H54 (cell line): ENCODE results near the gene DNAAF3.
A peak's percentile ranks its signal among the peaks of the same experiment; 100 is the strongest.
"Not testable (repeated sequence)": the region's sequence is repeated elsewhere in the genome, so short reads cannot be mapped to it uniquely, and the experiment has no call there.

Experiments used
- DNase-seq: peaks from one replicate; pipeline ENCODE4 v3.0.0; 2011; ENCODE audit warnings: low spot score, mixed read lengths; ENCODE audit not compliant: insufficient read length
- FAIRE-seq: peaks from 3 replicates; lab custom pipeline; 2011; peaks lifted over from hg19 to GRCh38; lab: Jason Lieb, UNC
- POLR2A ChIP-seq: IDR thresholded peaks from 2 replicates; pipeline ENCODE4 v1.6.1; 2011; ENCODE audit warnings: low read depth, mild to moderate bottlenecking, low read length

DNAAF3 gene

DNA sequence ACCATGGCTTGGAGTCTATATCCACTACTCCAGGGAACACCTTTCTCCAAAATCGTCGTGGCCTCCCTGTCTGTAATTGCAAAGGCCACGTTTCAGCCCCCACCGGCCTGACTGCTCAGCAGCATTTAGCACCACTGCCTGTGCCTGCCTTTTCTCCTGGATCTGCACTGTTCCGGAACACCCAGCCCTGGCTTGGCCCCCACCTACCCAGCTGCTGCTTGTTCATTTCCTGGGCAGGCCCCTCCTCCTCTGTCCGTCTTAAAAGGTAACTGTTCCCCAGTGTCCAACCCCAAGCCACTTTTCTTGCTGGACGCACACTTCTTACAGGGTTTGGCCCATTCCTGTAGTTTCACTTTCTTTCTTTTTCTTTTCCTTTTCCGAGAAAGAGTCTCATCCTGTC, 22.2 kb upstream of the DNAAF3 start:
- no peak for FAIRE-seq
- peak; percentile 42 for DNase-seq
- TF ChIP-seq POLR2A = no peak

DNA sequence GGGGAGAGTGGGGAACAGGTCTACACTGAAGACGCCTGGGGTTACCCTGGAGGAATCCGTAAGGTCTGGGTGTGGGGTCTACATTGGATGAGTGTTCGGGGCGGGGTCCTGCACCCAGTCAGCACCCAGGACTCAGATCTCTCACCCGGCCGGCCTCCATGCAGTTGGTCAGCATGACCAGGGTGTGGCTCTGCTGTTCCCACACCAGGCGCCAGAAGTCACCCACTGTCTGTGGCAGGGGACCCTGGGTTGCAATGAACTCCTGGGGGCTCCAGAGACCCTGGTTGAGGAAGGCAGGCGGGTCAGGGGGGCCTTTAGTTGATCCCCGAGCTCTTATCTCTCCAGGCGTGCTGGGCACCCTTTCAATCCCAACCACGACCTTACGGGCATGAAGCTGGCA, 19.7 kb upstream of the DNAAF3 start:
- DNase-seq = no peak
- no peak for TF ChIP-seq POLR2A
- no peak for FAIRE-seq

DNA sequence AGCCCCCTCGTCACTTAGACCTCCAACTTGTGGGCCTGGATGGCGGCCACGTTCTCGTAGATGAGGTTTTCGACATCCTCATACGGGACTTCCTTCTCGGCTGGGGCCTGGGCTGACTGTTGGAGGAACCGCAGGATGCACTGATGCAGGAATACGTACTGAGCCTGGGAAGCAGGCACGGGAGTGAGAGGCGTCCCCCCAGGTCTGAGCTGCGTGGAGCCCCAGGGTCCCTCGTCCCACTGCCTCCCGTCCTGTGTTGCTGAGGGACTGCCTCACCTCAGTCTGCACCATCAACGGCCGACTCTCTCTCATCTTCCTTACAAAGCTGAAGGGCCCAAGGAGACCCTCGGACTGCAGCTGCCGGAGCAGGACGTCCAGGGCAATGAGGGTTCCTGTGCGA, 15.3 kb upstream of the DNAAF3 start:
- DNase-seq (no peak), FAIRE-seq (no peak)
- no peak for TF ChIP-seq POLR2A

DNA sequence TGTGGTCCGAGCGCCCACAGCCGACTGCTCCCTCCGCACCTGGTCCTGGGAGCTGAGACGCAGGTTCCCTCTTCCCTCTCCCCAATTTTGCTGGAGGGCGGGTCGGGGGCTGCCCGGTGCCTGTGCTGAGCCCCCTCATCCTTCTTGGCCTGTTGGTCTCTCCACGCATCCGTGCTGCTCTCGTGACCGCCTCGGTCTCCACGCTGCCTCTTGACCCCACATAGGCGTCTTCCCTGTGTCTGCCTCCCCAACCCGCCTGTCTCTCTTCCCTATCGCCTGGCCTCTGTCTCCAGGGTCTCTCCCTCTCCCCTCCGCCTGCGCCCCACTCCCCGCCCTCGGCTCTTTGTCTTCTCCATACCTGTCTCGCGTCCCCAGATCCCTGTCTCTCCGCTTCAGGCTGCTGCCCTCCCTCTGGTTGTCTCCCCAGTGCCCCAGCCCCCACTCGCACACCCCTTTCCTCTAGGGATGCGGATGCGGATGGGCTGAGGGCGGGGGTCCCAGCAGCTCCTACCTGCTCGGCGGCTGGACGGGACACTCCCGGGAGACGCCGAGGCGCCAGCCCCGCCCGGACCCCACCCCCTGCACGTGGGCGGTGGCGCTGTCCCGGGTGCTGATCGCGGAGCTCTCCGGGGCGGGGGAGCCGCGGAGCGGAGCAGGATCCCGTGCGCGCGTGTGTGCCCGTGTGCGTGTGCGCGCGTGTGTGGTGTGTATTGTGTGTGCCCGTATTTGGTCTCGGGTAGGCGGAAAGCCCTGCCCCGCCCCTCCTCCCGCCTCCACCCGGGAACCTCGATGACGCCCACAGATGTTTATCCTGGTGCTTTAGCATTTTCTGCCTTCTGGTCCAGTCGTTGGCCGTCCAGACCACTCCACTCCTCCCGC, 13.4 kb upstream of the DNAAF3 start, which contains the start of gene SYT5:
Gene SYT5, minus strand, starts transcription at position 684 of the 879 bp plus-strand sequence. CDS start 1,248 bp downstream, outside the sequence.
- no peak for TF ChIP-seq POLR2A
- FAIRE-seq = no peak

DNA sequence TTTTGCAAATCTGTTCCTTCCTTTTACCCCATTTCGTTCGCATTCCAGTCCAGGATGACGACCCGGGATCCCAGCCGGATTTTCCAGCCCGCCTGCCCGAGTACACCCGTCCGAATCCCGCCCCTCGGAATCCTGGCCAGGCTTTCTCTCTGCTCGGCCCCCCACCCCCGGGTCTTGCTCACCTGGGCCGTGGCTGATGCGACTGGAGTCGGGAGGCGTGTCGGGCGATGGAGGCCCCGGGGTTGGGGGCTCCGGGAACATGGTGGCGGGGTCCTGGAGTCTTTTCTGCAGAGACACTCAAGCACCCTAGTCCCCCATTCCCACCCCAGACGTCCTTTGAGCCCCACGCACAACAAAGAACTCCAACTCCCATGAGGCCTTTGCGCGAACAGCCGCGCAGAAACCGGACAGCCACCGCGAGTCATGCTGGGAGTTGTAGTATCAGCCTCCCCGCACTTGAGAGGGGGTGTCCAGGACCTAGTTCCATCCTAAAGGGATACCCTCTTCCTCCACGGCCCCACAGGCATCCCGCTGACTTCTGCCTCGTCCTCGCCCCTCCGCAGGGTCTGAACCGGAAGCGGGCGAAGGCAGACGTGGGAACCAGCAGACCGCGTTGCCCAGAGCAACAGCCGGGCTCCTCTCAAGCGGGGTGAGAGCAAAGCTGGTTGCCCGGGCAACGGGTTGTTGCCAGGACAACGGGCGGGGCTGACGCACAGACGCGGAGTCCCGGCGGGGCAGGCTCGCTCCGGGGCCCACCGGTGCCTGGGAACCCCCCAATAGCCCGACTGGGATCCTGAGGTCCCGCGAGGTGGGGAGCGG, 12.6 kb upstream of the DNAAF3 start:
- no peak for TF ChIP-seq POLR2A
- FAIRE-seq = no peak
- peak; percentile 90 for DNase-seq

More for the DNA sequence above, 13.4 kb upstream of the DNAAF3 start, which contains the start of gene SYT5:
- DNase-seq = no peak

DNA sequence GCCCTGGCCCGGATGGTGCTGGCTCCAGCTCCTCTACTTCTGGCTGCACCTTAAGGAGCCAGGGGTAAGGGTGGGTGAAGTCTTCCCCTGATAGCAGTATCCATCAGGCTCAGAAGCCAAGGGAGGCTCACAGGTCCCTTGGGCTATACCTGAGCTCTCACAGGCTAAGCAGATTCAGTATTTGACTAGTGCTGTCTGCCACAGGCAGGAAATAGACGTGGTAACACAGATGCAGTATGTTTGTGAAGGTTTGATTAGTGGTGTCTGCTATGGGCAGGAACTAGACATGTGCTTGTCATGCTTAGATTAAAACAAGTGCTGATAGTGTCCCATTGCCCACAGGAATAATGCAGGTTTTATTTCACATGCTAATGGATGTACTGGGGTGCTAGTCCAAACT, 9.7 kb upstream of the DNAAF3 start:
- FAIRE-seq (no peak), DNase-seq (no peak)
- TF ChIP-seq POLR2A = no peak

DNA sequence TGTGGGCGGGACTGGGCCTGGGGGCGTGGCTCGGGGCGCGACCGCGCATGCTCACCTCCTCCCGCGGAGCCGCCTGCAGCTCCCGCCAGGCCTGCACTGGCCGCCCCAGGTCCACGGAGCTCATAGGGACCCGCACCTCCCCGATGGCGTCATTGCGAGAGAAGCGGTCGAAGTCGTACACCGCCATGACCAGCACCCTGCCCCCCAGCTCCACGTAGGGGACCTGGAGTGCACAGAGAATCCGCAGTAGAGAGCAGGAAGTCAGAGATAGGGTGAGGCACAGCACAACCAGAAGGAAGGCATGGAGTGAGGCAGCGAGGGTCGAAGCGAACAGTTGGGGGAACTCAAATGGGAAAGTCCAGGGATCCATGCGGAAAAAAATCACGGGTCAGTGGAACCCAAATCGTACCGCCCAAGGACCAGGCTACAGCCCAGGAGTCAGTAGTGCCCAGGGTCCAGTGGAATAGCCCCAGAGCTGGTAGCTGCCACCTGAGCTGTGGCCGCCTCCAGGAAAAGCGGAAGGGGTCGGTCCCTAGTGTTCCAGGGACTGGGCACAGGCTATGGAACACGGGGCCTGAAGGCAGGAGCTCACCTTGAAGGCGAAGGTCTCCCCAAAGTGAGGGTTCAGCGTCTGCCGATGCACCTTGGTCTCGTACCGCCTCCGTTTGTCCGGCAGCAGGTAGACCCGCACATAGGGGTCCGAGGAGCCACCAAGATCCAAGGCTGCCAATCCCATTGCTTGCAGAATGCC, 8.9 kb upstream of the DNAAF3 start:
- no peak for TF ChIP-seq POLR2A
- FAIRE-seq (no peak), DNase-seq (no peak)

DNA sequence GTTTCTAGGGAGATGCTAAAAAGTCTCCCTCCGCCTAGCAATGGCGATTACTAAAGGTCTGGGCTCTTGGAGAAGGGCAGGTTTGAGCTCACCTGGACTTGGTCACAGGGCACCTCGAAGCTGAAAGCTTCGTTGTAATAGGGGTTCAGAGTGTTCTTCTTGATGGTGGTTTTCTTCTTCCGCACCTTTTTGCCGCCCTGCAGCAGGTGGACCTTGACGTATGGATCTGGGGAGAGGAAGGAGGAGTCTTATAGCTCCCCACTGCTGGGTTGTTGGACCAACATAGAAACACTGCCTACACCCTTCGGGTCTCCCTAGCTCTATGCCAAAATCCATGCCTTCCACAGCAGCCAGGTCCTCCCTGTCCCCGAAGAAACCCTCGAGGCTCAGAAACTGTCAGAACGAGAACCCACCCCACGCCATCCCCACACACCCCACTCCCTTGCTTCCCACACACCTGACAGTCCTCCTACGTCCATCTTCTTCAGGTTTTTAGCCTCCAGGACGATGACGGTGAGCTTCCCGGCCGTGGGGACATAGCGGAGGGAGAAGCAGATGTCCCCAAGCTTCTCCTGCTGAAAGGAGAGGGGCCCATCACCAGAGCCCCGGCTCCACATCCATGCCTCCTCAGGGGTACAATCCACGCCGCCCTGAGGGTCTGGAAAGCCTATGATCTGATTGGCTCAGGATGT, 8.2 kb upstream of the DNAAF3 start:
- FAIRE-seq (no peak), DNase-seq (no peak)
- TF ChIP-seq POLR2A = no peak

DNA sequence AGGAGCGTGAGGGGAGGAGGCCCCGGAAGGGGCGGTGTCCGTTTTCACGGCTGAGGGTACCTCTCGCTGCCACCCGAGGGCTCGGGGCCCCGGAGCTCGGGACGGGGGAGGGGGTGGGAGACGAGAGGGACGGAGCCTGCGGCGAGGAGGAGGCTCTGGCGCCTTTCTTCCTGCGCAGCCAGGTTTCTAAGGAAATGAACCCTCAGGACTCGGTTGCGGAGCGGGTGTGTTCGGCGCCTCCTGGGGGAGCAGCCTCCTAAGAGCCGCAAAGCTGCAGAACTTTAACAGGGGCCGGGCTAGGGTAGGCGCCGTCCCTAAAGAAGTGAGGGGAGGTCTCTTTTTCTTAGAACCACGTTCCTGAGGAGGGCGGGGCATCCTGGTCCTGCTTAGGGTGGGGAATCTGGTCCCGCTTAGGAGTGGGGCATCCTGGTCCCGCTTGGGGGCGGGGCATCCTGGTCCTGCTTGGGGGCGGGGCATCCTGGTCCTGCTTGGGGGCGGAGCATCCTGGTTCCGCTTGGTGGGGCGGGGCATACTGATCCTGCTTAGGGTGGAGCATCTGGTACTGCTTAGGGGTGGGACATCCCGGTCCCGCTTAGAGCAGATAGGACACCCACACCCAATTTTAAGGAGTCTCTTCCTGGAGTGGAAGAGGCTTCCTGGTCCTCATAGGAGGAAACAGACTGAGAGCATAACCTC, 7.4 kb upstream of the DNAAF3 start:
- TF ChIP-seq POLR2A = 0 out of 2 replicates have a peak, but pooled peaks have one; percentile 25
- no peak for FAIRE-seq
- peak; percentile 97 for DNase-seq

DNA sequence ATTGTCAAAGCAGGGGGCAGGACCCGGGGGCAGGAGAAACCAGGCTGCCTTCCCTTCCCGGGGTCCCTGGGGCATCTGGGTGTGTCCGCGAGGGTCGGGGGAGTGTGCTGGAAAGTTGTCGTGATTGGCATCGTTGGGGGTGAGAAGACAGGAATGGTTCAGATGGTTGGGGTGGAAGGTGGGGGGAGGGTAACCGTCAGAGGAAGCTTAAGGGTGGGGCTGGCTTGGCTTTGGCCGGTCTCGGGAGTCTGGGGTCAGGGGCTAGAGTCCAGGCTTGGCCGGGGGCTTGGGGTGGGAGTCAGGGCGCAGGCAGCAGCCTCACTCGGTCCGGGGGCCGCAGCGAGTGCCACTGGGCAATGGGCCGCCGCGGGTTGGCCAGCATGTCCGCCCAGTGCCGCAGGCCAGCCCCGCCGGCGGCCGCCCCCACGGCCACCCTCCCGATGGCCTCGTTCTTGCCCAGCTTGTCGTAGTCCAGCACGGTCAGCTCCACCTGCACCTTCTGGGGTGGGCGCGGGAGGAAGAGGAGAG, 6.8 kb upstream of the DNAAF3 start:
- no peak for TF ChIP-seq POLR2A
- FAIRE-seq (no peak), DNase-seq (no peak)

DNA sequence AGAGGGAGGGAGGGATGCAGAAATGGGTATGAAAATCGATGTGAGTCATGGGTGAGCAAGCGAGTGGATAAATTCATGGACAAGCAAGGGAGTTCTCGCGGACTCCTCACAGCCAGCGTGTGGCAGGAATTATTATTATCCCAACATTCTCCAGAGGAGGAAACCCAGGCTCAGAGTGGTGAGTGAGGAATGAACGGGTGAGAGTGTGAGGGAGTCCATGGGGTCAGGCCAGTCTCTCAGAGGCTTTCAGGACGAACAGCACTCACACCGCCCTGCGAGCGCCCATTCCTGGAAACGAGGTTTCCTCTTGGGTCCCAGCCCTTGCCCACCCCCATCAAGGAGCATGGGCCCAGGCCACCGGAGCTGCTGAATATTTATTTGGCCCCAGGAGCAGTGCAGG, 6.3 kb upstream of the DNAAF3 start:
- TF ChIP-seq POLR2A = peak; percentile 33; the same call in 1 of the 2 replicates

DNA sequence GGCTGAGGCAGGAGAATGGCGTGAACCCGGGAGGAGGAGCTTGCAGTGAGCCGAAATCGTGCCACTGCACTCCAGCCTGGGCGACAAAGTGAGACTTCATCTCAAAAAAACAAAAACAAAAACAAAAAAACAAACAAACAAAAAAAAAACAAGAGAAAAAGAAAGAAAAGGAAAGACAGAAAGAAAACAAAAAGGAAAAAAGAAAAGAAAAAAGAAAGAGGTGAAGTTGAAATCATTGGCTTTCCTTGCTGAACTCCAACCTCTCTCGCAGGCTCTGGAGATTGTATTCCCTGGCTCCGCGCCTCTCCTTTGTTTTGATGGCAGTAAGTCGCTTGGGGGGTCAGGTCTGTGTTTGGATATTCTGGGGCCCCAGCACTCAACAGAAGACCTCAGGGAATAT, 5.9 kb upstream of the DNAAF3 start:
- DNase-seq, FAIRE-seq: not testable (repeated sequence)

More for the DNA sequence above, 6.3 kb upstream of the DNAAF3 start:
- DNase-seq (peak; percentile 93), FAIRE-seq (no peak)
